GM20000 (cell line): ENCODE results near the gene AHSP.
"Not testable (repeated sequence)": the region's sequence is repeated elsewhere in the genome, so short reads cannot be mapped to it uniquely, and the experiment has no call there.

Source experiments
- DNase-seq: peaks from one replicate; pipeline ENCODE4 v3.0.0; 2012; ENCODE audit warnings: low spot score
- CTCF ChIP-seq: IDR thresholded peaks from 2 replicates; pipeline ENCODE4 v1.5.1; 2012; ENCODE audit warnings: mild to moderate bottlenecking, control low read depth; ENCODE audit errors: extremely low read depth, missing control alignments

Gene AHSP

GRCh38 chr16:31532896-31533295 is 5.2 kb downstream of the AHSP start:
- no peak for TF ChIP-seq CTCF
- no peak for DNase-seq

- TF ChIP-seq CTCF = no peak
- no peak for DNase-seq
Measured at GRCh38 chr16:31535737-31536136, 8.0 kb downstream of the AHSP start.

- no peak for TF ChIP-seq CTCF
Measured at GRCh38 chr16:31536804-31537361, 9.2 kb downstream of the AHSP start.

GRCh38 chr16:31537362-31538242 is 9.9 kb downstream of the AHSP start:
- no peak for DNase-seq
- TF ChIP-seq CTCF = no peak

More at GRCh38 chr16:31536804-31537361, 9.2 kb downstream of the AHSP start:
- DNase-seq = no peak

GRCh38 chr16:31538243-31538598 is 10.5 kb downstream of the AHSP start:
- not testable (repeated sequence) for DNase-seq

- DNase-seq = not testable (repeated sequence)
Measured at GRCh38 chr16:31539762-31540161, 12.1 kb downstream of the AHSP start.

- TF ChIP-seq CTCF = no peak
- DNase-seq = no peak
Measured at GRCh38 chr16:31542763-31543162, 15.1 kb downstream of the AHSP start.

- no peak for DNase-seq
- no peak for TF ChIP-seq CTCF
Measured at GRCh38 chr16:31561426-31562233, 33.9 kb downstream of the AHSP start.
